Stomach (tissue), 4 donors: Measurements from ENCODE around the gene B3GAT2.

Experiments
- CTCF ChIP-seq, 7 experiments: fragments of 450-650 bp in 4 of 7; fragments of 200-600 bp in 3 of 7; sonication (generic) in 3 of 7; IDR thresholded peaks; one replicate each; pipeline ENCODE4 v1.5.1; 2016 to 2019; ENCODE audit warnings: antibody characterized with exemption in 7 of 7, control low read depth in 2 of 7, mild to moderate bottlenecking in 1 of 7
- EP300 ChIP-seq: sonication (generic); formaldehyde crosslinking; IDR thresholded peaks from one replicate; pipeline ENCODE4 v1.6.1; 2017; ENCODE audit warnings: antibody characterized with exemption
- POLR2A ChIP-seq, 4 donors: fragments of 450-650 bp; IDR thresholded peaks; one replicate each; pipeline ENCODE4 v1.6.1; 2016; ENCODE audit warnings: antibody characterized with exemption in 4 of 4, control low read depth in 2 of 4, mild to moderate bottlenecking in 1 of 4, moderate library complexity in 1 of 4
- POLR2AphosphoS5 ChIP-seq, 3 donors: sonication (generic); formaldehyde crosslinking; IDR thresholded peaks; one replicate each; pipeline ENCODE4 v1.6.1; 2016; ENCODE audit warnings: antibody characterized with exemption in 3 of 3

- TF ChIP-seq EP300 (no peak), CTCF (IDR thresholded peaks at IDR 0.05) (no peak), POLR2A (IDR thresholded peaks at IDR 0.05) (no peak), POLR2AphosphoS5 (IDR thresholded peaks at IDR 0.05) (no peak)
Measured at GRCh38 chr6:70954176-70954575, 2.7 kb downstream of the B3GAT2 start.
